ENCODE data around the gene SLC39A1. TPM values are rescaled to one million over a fixed set of nuclear protein-coding genes. Genes with fewer than 3 reads are reported as not detected.

Gene SLC39A1
- total RNA-seq, 2 donors from 2014 or later, result 56.7 to 95.4 TPM

GRCh38 chr1:153977250-153978240, 14.2 kb upstream of the SLC39A1 start, which contains the start of gene JTB:
JTB (minus strand) TSS chr1:153977674; CDS start chr1:153977252, 422 bp downstream.
- DNase-seq (ENCODE audit: low spot score), result peak; percentile 93
- H3K36me3 ChIP-seq, result peaks cover 30% of the 10 kb centered on the region
- no peaks in the 10 kb centered on the region for H3K9me3 ChIP-seq
- peak in 1 of 2 donors; percentile 17 for TF ChIP-seq CTCF (IDR thresholded peaks at IDR 0.05)
- peaks cover 0 to 23% of the 10 kb centered on the region in 2 donors for H3K4me1 ChIP-seq
- H3K4me3 ChIP-seq, result peak within 1 kb of the TSS; percentile 93 to 98
- H3K27ac ChIP-seq, result peak within 1 kb of the TSS; percentile 94 to 96
- no peaks in the 10 kb centered on the region for H3K27me3 ChIP-seq

GRCh38 chr1:153976819-153977249, 13.5 kb upstream of the SLC39A1 start:
- H3K27ac ChIP-seq, result peak overlapping the region; percentile 94 to 96
- DNase-seq (ENCODE audit: low spot score), result no peak
- TF ChIP-seq CTCF (IDR thresholded peaks at IDR 0.05), result no peak
- no peaks in the 10 kb centered on the region for H3K9me3 ChIP-seq
- peak overlapping the region; percentile 93 to 98 for H3K4me3 ChIP-seq
- H3K4me1 ChIP-seq, result peaks cover 0 to 23% of the 10 kb centered on the region in 2 donors
- H3K27me3 ChIP-seq, result no peaks in the 10 kb centered on the region
- peaks cover 30% of the 10 kb centered on the region for H3K36me3 ChIP-seq

GRCh38 chr1:153973525-153973924, 10.2 kb upstream of the SLC39A1 start:
- peaks cover 30% of the 10 kb centered on the region for H3K36me3 ChIP-seq
- H3K27me3 ChIP-seq, result no peaks in the 10 kb centered on the region
- no peak for TF ChIP-seq CTCF (IDR thresholded peaks at IDR 0.05)
- no peak overlapping the region for H3K4me3 ChIP-seq
- no peak overlapping the region for H3K27ac ChIP-seq
- H3K4me1 ChIP-seq, result peaks cover 0 to 25% of the 10 kb centered on the region in 2 donors
- no peaks in the 10 kb centered on the region for H3K9me3 ChIP-seq
- DNase-seq (ENCODE audit: low spot score), result no peak

GRCh38 chr1:153973071-153973470, 9.7 kb upstream of the SLC39A1 start:
- H3K27me3 ChIP-seq, result no peaks in the 10 kb centered on the region
- no peak for TF ChIP-seq CTCF (IDR thresholded peaks at IDR 0.05)
- H3K27ac ChIP-seq, result no peak overlapping the region
- H3K4me3 ChIP-seq, result no peak overlapping the region
- H3K36me3 ChIP-seq, result peaks cover 30% of the 10 kb centered on the region
- DNase-seq (ENCODE audit: low spot score), result no peak
- no peaks in the 10 kb centered on the region for H3K9me3 ChIP-seq
- peaks cover 0 to 25% of the 10 kb centered on the region in 2 donors for H3K4me1 ChIP-seq

- peaks cover 0 to 24% of the 10 kb centered on the region in 2 donors for H3K4me1 ChIP-seq
- H3K27me3 ChIP-seq, result no peaks in the 10 kb centered on the region
- H3K4me3 ChIP-seq, result no peak overlapping the region
- H3K36me3 ChIP-seq, result peaks cover 22% of the 10 kb centered on the region
- TF ChIP-seq CTCF (IDR thresholded peaks at IDR 0.05), result no peak
- no peak for DNase-seq (ENCODE audit: low spot score)
- H3K9me3 ChIP-seq, result no peaks in the 10 kb centered on the region
- no peak overlapping the region for H3K27ac ChIP-seq
These were observed 7.0 kb upstream of the SLC39A1 start for GRCh38 chr1:153970346-153970745.
